GM13977 (cell line): Measurements from ENCODE around the gene ILDR2.

ENCODE experiments used
- DNase-seq: peaks from one replicate; pipeline ENCODE4 v3.0.0; 2012; ENCODE audit warnings: low spot score
- in situ Hi-C: fragments of 300-500 bp; cut with MboI; formaldehyde crosslinking; loops from one replicate; pipeline ENCODE4 v1.12.0; 2022; ENCODE audit warnings: low sequenced_read_pairs, low pct_unique_long_range_greater_than_20kb, mixed read lengths, inconsistent platforms; ENCODE audit not compliant: unreplicated experiment
- TF ChIP-seq, protein P1 (sequence below): IDR thresholded peaks from 2 replicates; pipeline ENCODE4 v1.5.1; 2012; ENCODE audit warnings: mild to moderate bottlenecking, control low read depth; ENCODE audit not compliant: insufficient read depth; ENCODE audit errors: extremely low read depth, missing control alignments

ILDR2 gene, protein sequence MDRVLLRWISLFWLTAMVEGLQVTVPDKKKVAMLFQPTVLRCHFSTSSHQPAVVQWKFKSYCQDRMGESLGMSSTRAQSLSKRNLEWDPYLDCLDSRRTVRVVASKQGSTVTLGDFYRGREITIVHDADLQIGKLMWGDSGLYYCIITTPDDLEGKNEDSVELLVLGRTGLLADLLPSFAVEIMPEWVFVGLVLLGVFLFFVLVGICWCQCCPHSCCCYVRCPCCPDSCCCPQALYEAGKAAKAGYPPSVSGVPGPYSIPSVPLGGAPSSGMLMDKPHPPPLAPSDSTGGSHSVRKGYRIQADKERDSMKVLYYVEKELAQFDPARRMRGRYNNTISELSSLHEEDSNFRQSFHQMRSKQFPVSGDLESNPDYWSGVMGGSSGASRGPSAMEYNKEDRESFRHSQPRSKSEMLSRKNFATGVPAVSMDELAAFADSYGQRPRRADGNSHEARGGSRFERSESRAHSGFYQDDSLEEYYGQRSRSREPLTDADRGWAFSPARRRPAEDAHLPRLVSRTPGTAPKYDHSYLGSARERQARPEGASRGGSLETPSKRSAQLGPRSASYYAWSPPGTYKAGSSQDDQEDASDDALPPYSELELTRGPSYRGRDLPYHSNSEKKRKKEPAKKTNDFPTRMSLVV

GRCh38 chr1:166975361-166976129 is at the start of gene ILDR2:
Gene ILDR2, minus strand, starts transcription at chr1:166975540. Its CDS starts 272 bp downstream, at chr1:166975268.
- in situ Hi-C loops, result no loop called here
- TF ChIP-seq, protein P1, sequence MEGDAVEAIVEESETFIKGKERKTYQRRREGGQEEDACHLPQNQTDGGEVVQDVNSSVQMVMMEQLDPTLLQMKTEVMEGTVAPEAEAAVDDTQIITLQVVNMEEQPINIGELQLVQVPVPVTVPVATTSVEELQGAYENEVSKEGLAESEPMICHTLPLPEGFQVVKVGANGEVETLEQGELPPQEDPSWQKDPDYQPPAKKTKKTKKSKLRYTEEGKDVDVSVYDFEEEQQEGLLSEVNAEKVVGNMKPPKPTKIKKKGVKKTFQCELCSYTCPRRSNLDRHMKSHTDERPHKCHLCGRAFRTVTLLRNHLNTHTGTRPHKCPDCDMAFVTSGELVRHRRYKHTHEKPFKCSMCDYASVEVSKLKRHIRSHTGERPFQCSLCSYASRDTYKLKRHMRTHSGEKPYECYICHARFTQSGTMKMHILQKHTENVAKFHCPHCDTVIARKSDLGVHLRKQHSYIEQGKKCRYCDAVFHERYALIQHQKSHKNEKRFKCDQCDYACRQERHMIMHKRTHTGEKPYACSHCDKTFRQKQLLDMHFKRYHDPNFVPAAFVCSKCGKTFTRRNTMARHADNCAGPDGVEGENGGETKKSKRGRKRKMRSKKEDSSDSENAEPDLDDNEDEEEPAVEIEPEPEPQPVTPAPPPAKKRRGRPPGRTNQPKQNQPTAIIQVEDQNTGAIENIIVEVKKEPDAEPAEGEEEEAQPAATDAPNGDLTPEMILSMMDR, result peak; percentile 43
- peak; percentile 83 for DNase-seq

GRCh38 chr1:167022384-167022783 is 47.0 kb upstream of the ILDR2 start:
- TF ChIP-seq, protein P1, result no peak
- in situ Hi-C loops, result no loop called here
- no peak for DNase-seq

DNA sequence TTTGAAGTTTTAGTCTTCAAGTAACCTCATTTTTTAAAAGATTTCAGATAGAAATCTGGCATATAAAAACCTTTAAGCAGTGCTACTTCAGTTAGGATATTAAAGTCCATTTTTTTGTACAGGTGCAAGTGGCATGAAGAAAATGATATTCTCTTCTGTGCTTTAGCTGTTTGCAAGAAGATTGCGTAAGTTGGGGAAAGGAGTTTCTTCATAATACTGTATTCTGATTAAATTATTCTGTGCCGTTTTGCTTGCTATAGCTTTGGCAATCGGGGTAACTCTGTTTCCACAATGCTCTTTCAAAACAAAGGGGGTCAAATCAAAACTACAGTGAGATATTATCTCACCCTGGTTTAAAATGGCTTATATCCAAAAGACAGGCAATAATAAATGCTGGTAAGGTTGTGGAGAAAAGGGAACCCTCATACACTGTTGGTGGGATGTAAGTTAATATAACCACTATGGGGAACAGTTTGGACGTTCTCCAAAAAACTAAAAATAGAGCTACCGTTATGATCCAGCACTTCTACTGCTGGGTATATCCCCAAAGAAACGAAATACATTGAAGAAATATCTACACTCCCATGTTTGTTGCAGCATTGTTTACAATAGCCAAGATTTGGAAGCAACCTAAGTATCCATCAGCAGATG is 40.9 kb upstream of the ILDR2 start:
- in situ Hi-C loops, result no loop called here
- TF ChIP-seq, protein P1, result no peak
- no peak for DNase-seq

- in situ Hi-C loops, result no loop called here
- TF ChIP-seq, protein P1, result no peak
These were observed 38.0 kb upstream of the ILDR2 start for GRCh38 chr1:167013108-167013929.

DNA sequence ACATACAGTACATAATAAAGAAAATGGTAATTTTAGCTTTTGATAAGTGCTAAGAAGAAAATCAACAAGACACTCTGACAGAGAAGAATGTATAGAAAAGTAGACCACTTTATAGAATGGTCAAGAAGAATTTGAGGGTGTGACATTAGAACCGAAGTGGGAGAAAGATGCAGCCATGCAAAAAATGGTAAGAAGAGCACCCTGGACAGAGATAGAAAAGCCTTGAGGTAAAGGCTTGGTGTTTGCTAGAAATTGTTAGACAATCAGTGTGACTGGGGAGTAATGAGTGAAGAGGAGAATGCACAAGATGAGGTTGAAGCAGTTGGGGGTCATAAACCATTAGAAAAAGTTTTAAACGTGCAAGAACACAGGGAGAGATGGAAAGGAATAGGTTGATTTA is 37.2 kb upstream of the ILDR2 start:
- TF ChIP-seq, protein P1, result no peak
- in situ Hi-C loops, result no loop called here
- DNase-seq, result no peak

More at GRCh38 chr1:167013108-167013929, 38.0 kb upstream of the ILDR2 start:
- DNase-seq, result no peak
